ENCODE measurements around the gene RIN1.

DNA sequence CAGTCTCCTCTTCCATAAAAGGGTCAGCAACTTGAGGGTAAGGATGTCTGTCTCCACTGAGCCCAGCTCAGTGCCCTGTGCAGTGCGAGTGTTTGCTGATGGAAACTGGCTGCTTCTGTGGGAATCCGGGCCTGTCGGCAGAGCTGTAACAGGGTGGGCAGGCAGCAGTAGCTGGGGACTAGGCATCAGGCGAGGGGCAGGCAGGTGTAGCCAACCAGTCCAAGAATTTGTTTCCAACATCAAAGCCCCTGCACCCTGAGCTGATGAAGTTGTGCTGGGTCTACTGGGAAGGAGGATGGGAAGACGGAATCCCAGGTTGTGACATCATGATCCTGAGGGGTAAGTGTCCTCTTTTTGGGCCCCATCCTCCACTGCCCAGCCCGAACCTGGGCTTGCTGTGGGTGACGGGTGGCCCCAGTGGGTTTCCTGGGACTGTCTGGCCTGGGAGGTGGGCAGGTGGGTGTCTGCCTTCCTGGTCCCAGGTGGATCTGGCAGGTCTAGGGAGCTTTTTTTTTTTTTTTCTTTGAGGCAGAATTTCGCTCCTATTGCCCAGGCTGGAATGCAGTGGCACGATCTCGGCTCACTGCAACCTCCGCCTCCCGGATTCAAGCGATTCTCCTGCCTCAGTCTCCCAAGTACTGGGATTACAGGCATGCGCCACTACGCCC lies 24.3 kb upstream of the RIN1 start:
- TF ChIP-seq CREM (IDR thresholded peaks at IDR 0.05): no peak
- no peak for TF ChIP-seq CREM (CRISPR knock-in tag; IDR thresholded peaks at IDR 0.05)
- TF ChIP-seq, protein P1, sequence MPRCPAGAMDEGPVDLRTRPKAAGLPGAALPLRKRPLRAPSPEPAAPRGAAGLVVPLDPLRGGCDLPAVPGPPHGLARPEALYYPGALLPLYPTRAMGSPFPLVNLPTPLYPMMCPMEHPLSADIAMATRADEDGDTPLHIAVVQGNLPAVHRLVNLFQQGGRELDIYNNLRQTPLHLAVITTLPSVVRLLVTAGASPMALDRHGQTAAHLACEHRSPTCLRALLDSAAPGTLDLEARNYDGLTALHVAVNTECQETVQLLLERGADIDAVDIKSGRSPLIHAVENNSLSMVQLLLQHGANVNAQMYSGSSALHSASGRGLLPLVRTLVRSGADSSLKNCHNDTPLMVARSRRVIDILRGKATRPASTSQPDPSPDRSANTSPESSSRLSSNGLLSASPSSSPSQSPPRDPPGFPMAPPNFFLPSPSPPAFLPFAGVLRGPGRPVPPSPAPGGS (CRISPR knock-in tag; IDR thresholded peaks at IDR 0.05): no peak
- no peak for TF ChIP-seq ATF7 (IDR thresholded peaks at IDR 0.05)
- no peak for TF ChIP-seq ATF7 (CRISPR knock-in tag; IDR thresholded peaks at IDR 0.05)
- TF ChIP-seq BCLAF1 (IDR thresholded peaks at IDR 0.05): no peak
- TF ChIP-seq SP2 (CRISPR knock-in tag; IDR thresholded peaks at IDR 0.05): no peak
- TF ChIP-seq ZSCAN9 (CRISPR knock-in tag; IDR thresholded peaks at IDR 0.05; ENCODE audit: borderline replicate concordance): no peak
- no peak for TF ChIP-seq PHF20 (CRISPR knock-in tag; IDR thresholded peaks at IDR 0.05)
- no peak for TF ChIP-seq TFE3 (CRISPR knock-in tag; IDR thresholded peaks at IDR 0.05)
- no peak for TF ChIP-seq REST (IDR thresholded peaks at IDR 0.05; ENCODE audit: borderline replicate concordance in 1 of 2, low read depth in 1 of 2, low read length in 2 of 2)
- no peak for TF ChIP-seq TBX2 (CRISPR knock-in tag; IDR thresholded peaks at IDR 0.05; ENCODE audit: borderline replicate concordance)
- no peak for TF ChIP-seq ZBTB20 (CRISPR knock-in tag; IDR thresholded peaks at IDR 0.05; ENCODE audit: borderline replicate concordance, low read depth)
- TF ChIP-seq ZNF329 (CRISPR knock-in tag; IDR thresholded peaks at IDR 0.05; ENCODE audit: low read depth): no peak
- no peak for TF ChIP-seq CTCF (CRISPR knock-in tag; IDR thresholded peaks at IDR 0.05)

All from HepG2 (cell line).